ENCODE measurements around the gene UBTF.

UBTF gene

GRCh38 chr17:44170135-44170498, 49.4 kb downstream of the UBTF start:
- H3K4me2 ChIP-seq (ENCODE audit: low read length) = no peak overlapping the region
- no peak overlapping the region for H3K9ac ChIP-seq (ENCODE audit: low read length)
- no peak overlapping the region for H3K4me3 ChIP-seq (ENCODE audit: low read depth, low read length, poor library complexity, severe bottlenecking)
- H4K20me1 ChIP-seq (ENCODE audit: insufficient read depth, low read length) = no peaks in the 10 kb centered on the region
- H3K27me3 ChIP-seq (ENCODE audit: insufficient read depth, low read length) = no peaks in the 10 kb centered on the region
- TF ChIP-seq CTCF (IDR thresholded peaks at IDR 0.05; ENCODE audit: low read length) (no peak), EZH2 (IDR thresholded peaks at IDR 0.05; ENCODE audit: borderline replicate concordance, low read length) (no peak)
- H3K79me2 ChIP-seq (ENCODE audit: insufficient read depth, low read length) = no peaks in the 10 kb centered on the region
- no peaks in the 10 kb centered on the region for H3K9me3 ChIP-seq (ENCODE audit: low read length)
- no peaks in the 10 kb centered on the region for H3F3A ChIP-seq (ENCODE audit: insufficient read depth, low read length)
- H3K4me1 ChIP-seq (ENCODE audit: insufficient read depth, low read length, severe bottlenecking) = peaks cover 12% of the 10 kb centered on the region
- no peaks in the 10 kb centered on the region for H3K9me2 ChIP-seq (ENCODE audit: low read depth, low read length)
- H3K36me3 ChIP-seq (ENCODE audit: insufficient read depth, low read length) = peaks cover 4% of the 10 kb centered on the region; the same call in 1 of the 2 replicates
- no peak overlapping the region for H2AFZ ChIP-seq (ENCODE audit: low read length)
- no peak overlapping the region for H3K27ac ChIP-seq (ENCODE audit: low read depth, low read length, poor library complexity, severe bottlenecking)

- H3K79me2 ChIP-seq (ENCODE audit: insufficient read depth, low read length) = no peaks in the 10 kb centered on the region
- H3K4me3 ChIP-seq (ENCODE audit: low read depth, low read length, poor library complexity, severe bottlenecking) = no peak overlapping the region
- H4K20me1 ChIP-seq (ENCODE audit: insufficient read depth, low read length) = no peaks in the 10 kb centered on the region
- peaks cover 12% of the 10 kb centered on the region for H3K4me1 ChIP-seq (ENCODE audit: insufficient read depth, low read length, severe bottlenecking)
- no peak overlapping the region for H3K9ac ChIP-seq (ENCODE audit: low read length)
- no peak for TF ChIP-seq CTCF (IDR thresholded peaks at IDR 0.05; ENCODE audit: low read length)
- TF ChIP-seq EZH2 (IDR thresholded peaks at IDR 0.05; ENCODE audit: borderline replicate concordance, low read length) = no peak
- no peaks in the 10 kb centered on the region for H3K9me2 ChIP-seq (ENCODE audit: low read depth, low read length)
- H3K27ac ChIP-seq (ENCODE audit: low read depth, low read length, poor library complexity, severe bottlenecking) = no peak overlapping the region
- no peaks in the 10 kb centered on the region for H3K27me3 ChIP-seq (ENCODE audit: insufficient read depth, low read length)
- H3K36me3 ChIP-seq (ENCODE audit: insufficient read depth, low read length) = no peaks in the 10 kb centered on the region
- no peak overlapping the region for H2AFZ ChIP-seq (ENCODE audit: low read length)
- H3K4me2 ChIP-seq (ENCODE audit: low read length) = no peak overlapping the region
- no peaks in the 10 kb centered on the region for H3K9me3 ChIP-seq (ENCODE audit: low read length)
- H3F3A ChIP-seq (ENCODE audit: insufficient read depth, low read length) = no peaks in the 10 kb centered on the region
Observed at GRCh38 chr17:44167181-44167861, 52.2 kb downstream of the UBTF start.

- Histone ChIP-seq H4K20me1 (ENCODE audit: insufficient read depth, low read length) (no peaks in the 10 kb centered on the region), H3K27ac (ENCODE audit: low read depth, low read length, poor library complexity, severe bottlenecking) (no peak overlapping the region), H3K4me1 (ENCODE audit: insufficient read depth, low read length, severe bottlenecking) (no peaks in the 10 kb centered on the region), H3K27me3 (ENCODE audit: insufficient read depth, low read length) (no peaks in the 10 kb centered on the region), H3K9me3 (ENCODE audit: low read length) (no peaks in the 10 kb centered on the region), H3K79me2 (ENCODE audit: insufficient read depth, low read length) (no peaks in the 10 kb centered on the region), H3K9ac (ENCODE audit: low read length) (no peak overlapping the region), H3F3A (ENCODE audit: insufficient read depth, low read length) (no peaks in the 10 kb centered on the region), H3K36me3 (ENCODE audit: insufficient read depth, low read length) (peaks cover 13% of the 10 kb centered on the region), H2AFZ (ENCODE audit: low read length) (no peak overlapping the region), H3K4me3 (ENCODE audit: low read depth, low read length, poor library complexity, severe bottlenecking) (no peak overlapping the region), H3K9me2 (ENCODE audit: low read depth, low read length) (no peaks in the 10 kb centered on the region), H3K4me2 (ENCODE audit: low read length) (no peak overlapping the region)
- no peak for TF ChIP-seq CTCF (IDR thresholded peaks at IDR 0.05; ENCODE audit: low read length)
- TF ChIP-seq EZH2 (IDR thresholded peaks at IDR 0.05; ENCODE audit: borderline replicate concordance, low read length) = no peak
Observed at GRCh38 chr17:44164476-44164875, 55.0 kb downstream of the UBTF start.
